BLaER1 treated with 17β-estradiol and CSF1 and Interleukin-3, amounts not matched to agents 10 nM and 100 nM (cell line): ENCODE data around the gene ZNF532.
A peak's percentile ranks its signal among the peaks of the same experiment; 100 is the strongest.

Experiments
- H3K27ac ChIP-seq, 11 experiments: shearing (Covaris generic); formaldehyde crosslinking; 2 replicates each; pipeline ENCODE4 v1.8.1; 2022
- H3K27me3 ChIP-seq, 11 experiments: shearing (Covaris generic); formaldehyde crosslinking; 2 replicates each; pipeline ENCODE4 v1.8.1; 2022
- H3K36me3 ChIP-seq, 11 experiments: shearing (Covaris generic); formaldehyde crosslinking; 2 replicates each; pipeline ENCODE4 v1.8.1; 2022
- H3K4me1 ChIP-seq, 10 experiments: shearing (Covaris generic); formaldehyde crosslinking; 2 replicates each; pipeline ENCODE4 v1.8.1; 2022
- H3K4me2 ChIP-seq, 11 experiments: shearing (Covaris generic); formaldehyde crosslinking; 2 replicates each; pipeline ENCODE4 v1.8.1; 2022
- H3K4me3 ChIP-seq, 10 experiments: shearing (Covaris generic); formaldehyde crosslinking; 2 replicates each; pipeline ENCODE4 v1.8.1; 2022
- H3K9ac ChIP-seq, 11 experiments: shearing (Covaris generic); formaldehyde crosslinking; 2 replicates each; pipeline ENCODE4 v1.8.1; 2022
- H3K9me3 ChIP-seq, 11 experiments: shearing (Covaris generic); formaldehyde crosslinking; replicated peaks in 1 of 11; 2 replicates each; pipeline ENCODE4 v1.8.1; 2022
- H4K20me1 ChIP-seq, 11 experiments: shearing (Covaris generic); formaldehyde crosslinking; 2 replicates each; pipeline ENCODE4 v1.8.1; 2022
- Cebpa-rat ChIP-seq, 11 experiments: shearing (Covaris generic); IDR thresholded peaks; 2 replicates each; pipeline ENCODE4 v1.8.1; 2022

The ZNF532 gene

GRCh38 chr18:58856881-58857280 lies 7.8 kb upstream of the ZNF532 start:
- Histone ChIP-seq H3K4me1 (peaks cover 0 to 7% (median 5%) of the 10 kb centered on the region in 10 experiments; a peak in 4 of 20 replicates), H3K27me3 (peaks cover 15 to 26% (median 21%) of the 10 kb centered on the region in 11 experiments; a peak in 21 of 22 replicates), H3K4me2 (peak overlapping the region in 2 of 11 experiments; percentile 36 to 52; a peak in 3 of 22 replicates), H3K9me3 (no peaks in the 10 kb centered on the region), H3K9ac (no peak overlapping the region), H3K27ac (no peak overlapping the region), H3K4me3 (no peak overlapping the region), H3K36me3 (no peaks in the 10 kb centered on the region), H4K20me1 (no peaks in the 10 kb centered on the region)
- no peak; a peak in 1 of 22 replicates for TF ChIP-seq Cebpa-rat (IDR thresholded peaks at IDR 0.05)

GRCh38 chr18:58858591-58859468 lies 5.8 kb upstream of the ZNF532 start:
- peaks cover 33 to 46% (median 41%) of the 10 kb centered on the region in 11 experiments for H3K27me3 ChIP-seq
- H3K4me3 ChIP-seq: no peak overlapping the region
- H3K9ac ChIP-seq: no peak overlapping the region
- no peaks in the 10 kb centered on the region for H3K9me3 ChIP-seq
- H4K20me1 ChIP-seq: no peaks in the 10 kb centered on the region
- no peaks in the 10 kb centered on the region for H3K36me3 ChIP-seq
- TF ChIP-seq Cebpa-rat (IDR thresholded peaks at IDR 0.05): no peak
- H3K4me2 ChIP-seq: peak overlapping the region in 2 of 11 experiments; percentile 2 to 27; a peak in 1 of 22 replicates
- peaks cover 0 to 4% (median 0%) of the 10 kb centered on the region in 10 experiments; a peak in 1 of 20 replicates for H3K4me1 ChIP-seq
- H3K27ac ChIP-seq: no peak overlapping the region

GRCh38 chr18:58859907-58860306 lies 4.8 kb upstream of the ZNF532 start:
- Histone ChIP-seq H3K27me3 (peaks cover 39 to 56% (median 51%) of the 10 kb centered on the region in 11 experiments), H3K27ac (no peak overlapping the region), H3K9ac (no peak overlapping the region), H3K4me2 (no peak overlapping the region; a peak in 1 of 22 replicates), H3K4me1 (peaks cover 0 to 4% (median 0%) of the 10 kb centered on the region in 10 experiments; a peak in 1 of 20 replicates), H3K9me3 (no peaks in the 10 kb centered on the region), H3K36me3 (no peaks in the 10 kb centered on the region), H3K4me3 (no peak overlapping the region), H4K20me1 (no peaks in the 10 kb centered on the region)
- TF ChIP-seq Cebpa-rat (IDR thresholded peaks at IDR 0.05): no peak

DNA sequence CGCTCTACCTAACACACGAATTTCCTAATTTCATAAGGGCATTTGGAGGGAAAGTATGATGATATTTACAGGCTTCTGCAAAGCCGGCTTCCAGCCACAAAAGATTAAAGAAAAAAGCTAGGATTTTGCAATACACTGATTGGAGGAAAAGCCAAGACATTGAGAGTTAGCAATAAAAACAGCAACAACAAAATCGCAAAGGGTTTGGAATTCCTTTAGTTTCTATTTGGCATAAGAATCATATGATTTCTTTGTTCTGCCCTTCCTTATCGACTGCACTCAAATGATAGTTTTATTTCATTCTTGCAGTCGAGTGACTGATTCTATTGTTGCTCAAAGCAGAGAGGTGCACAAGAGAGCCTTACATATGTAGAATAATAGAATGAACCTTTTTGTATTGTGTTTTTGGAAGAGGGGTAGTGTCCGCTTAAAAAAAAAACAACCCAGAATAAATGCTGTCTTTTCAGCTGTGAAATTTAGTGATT lies 3.9 kb upstream of the ZNF532 start:
- H4K20me1 ChIP-seq: no peaks in the 10 kb centered on the region
- H3K9ac ChIP-seq: no peak overlapping the region
- H3K36me3 ChIP-seq: no peaks in the 10 kb centered on the region
- peaks cover 48 to 65% (median 60%) of the 10 kb centered on the region in 11 experiments for H3K27me3 ChIP-seq
- H3K4me3 ChIP-seq: no peak overlapping the region
- no peak overlapping the region for H3K27ac ChIP-seq
- H3K9me3 ChIP-seq: no peaks in the 10 kb centered on the region
- no peak for TF ChIP-seq Cebpa-rat (IDR thresholded peaks at IDR 0.05)
- peaks cover 0 to 4% (median 0%) of the 10 kb centered on the region in 10 experiments; a peak in 1 of 20 replicates for H3K4me1 ChIP-seq
- H3K4me2 ChIP-seq: no peak overlapping the region

GRCh38 chr18:58861353-58861752 lies 3.3 kb upstream of the ZNF532 start:
- no peaks in the 10 kb centered on the region for H3K9me3 ChIP-seq
- peaks cover 0 to 4% (median 0%) of the 10 kb centered on the region in 10 experiments; a peak in 1 of 20 replicates for H3K4me1 ChIP-seq
- no peaks in the 10 kb centered on the region for H3K36me3 ChIP-seq
- H3K9ac ChIP-seq: no peak overlapping the region
- peaks cover 49 to 71% (median 65%) of the 10 kb centered on the region in 11 experiments for H3K27me3 ChIP-seq
- no peak overlapping the region for H3K27ac ChIP-seq
- TF ChIP-seq Cebpa-rat (IDR thresholded peaks at IDR 0.05): no peak
- no peaks in the 10 kb centered on the region for H4K20me1 ChIP-seq
- no peak overlapping the region for H3K4me3 ChIP-seq
- H3K4me2 ChIP-seq: no peak overlapping the region

DNA sequence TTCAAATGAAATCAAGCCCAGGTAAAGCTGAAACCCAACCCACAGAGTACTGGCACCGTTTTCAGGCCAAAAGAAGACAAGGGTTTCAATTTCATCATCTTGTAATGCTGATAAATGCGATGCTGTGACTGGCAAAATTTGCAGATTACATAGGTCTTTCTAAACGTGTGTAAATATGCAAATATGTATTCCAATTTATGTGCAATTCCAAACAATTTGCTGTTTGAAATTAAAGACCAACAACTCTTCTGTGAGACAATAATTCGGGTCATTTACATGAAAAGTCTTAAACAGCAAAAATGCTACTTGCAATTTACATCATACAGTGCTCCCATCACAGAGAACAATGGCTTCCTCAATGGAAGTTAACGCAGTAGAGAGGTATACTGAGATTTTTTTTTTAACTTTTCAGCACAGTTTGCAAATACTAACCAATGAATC lies 2.8 kb upstream of the ZNF532 start:
- Histone ChIP-seq H4K20me1 (no peaks in the 10 kb centered on the region), H3K4me2 (no peak overlapping the region), H3K36me3 (no peaks in the 10 kb centered on the region), H3K4me3 (no peak overlapping the region), H3K4me1 (0 out of 20 replicates have a peak, but pooled peaks cover 0 to under 1% (median 0%) of the 10 kb centered on the region in 10 experiments), H3K9ac (no peak overlapping the region), H3K27me3 (peaks cover 49 to 76% (median 67%) of the 10 kb centered on the region in 11 experiments), H3K9me3 (no peaks in the 10 kb centered on the region), H3K27ac (no peak overlapping the region)
- TF ChIP-seq Cebpa-rat (IDR thresholded peaks at IDR 0.05): no peak

GRCh38 chr18:58862356-58862755 lies 2.3 kb upstream of the ZNF532 start:
- Histone ChIP-seq H3K4me2 (no peak overlapping the region), H3K4me1 (no peaks in the 10 kb centered on the region), H3K36me3 (no peaks in the 10 kb centered on the region), H3K9ac (no peak overlapping the region), H3K9me3 (no peaks in the 10 kb centered on the region), H4K20me1 (no peaks in the 10 kb centered on the region; a peak in 1 of 22 replicates), H3K4me3 (no peak overlapping the region), H3K27me3 (peaks cover 49 to 80% (median 70%) of the 10 kb centered on the region in 11 experiments), H3K27ac (no peak overlapping the region)
- TF ChIP-seq Cebpa-rat (IDR thresholded peaks at IDR 0.05): no peak

- Histone ChIP-seq H4K20me1 (no peaks in the 10 kb centered on the region; a peak in 1 of 22 replicates), H3K4me2 (peak overlapping the region in 9 of 11 experiments; percentile 20 to 53 (median 40); a peak in 10 of 22 replicates), H3K9me3 (peaks cover 0 to 3% (median 0%) of the 10 kb centered on the region in 11 experiments; a peak in 1 of 22 replicates), H3K4me3 (peak overlapping the region in 7 of 10 experiments; percentile 14 to 54 (median 36); a peak in 11 of 20 replicates), H3K9ac (peak overlapping the region in 2 of 11 experiments; percentile 35 to 39; a peak in 2 of 22 replicates), H3K4me1 (no peaks in the 10 kb centered on the region), H3K27me3 (peaks cover 49 to 85% (median 71%) of the 10 kb centered on the region in 11 experiments), H3K27ac (peak overlapping the region in 1 of 11 experiments; percentile 26; a peak in 1 of 22 replicates), H3K36me3 (no peaks in the 10 kb centered on the region)
- no peak for TF ChIP-seq Cebpa-rat (IDR thresholded peaks at IDR 0.05)
These were observed 1.7 kb upstream of the ZNF532 start for GRCh38 chr18:58862851-58863538.
